CD4-positive, alpha-beta T cell treated with Interleukin-2 at 100 ng/mL for 4 hours (primary cell): ENCODE results near the gene FAHD1.
"Not testable (repeated sequence)": the region's sequence is repeated elsewhere in the genome, so short reads cannot be mapped to it uniquely, and the experiment has no call there.

Experiments used
- DNase-seq: peaks from one replicate; pipeline ENCODE4 v3.0.0-alpha.2; 2020; ENCODE audit warnings: low spot score

The FAHD1 gene

DNA sequence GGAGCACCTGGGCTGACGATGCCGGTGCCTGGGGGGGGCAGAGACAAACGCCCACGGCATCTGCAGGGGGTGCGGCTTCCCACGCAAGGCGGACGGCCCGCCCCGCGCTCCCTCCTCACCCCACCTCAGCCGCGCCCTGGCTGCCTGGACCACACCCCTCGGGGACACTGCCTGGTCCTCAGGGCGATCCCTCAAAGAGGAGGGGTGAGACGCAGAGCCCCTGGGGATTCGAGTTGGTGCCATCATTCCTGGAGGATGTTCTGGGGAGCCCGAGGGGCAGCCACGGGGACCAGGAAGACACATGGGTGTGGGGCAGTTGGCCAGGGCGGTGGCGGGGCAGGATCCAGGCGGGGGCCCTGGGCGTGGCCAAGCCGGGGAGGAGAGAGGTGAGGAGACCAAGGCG lies 37.4 kb upstream of the FAHD1 start:
- no peak for DNase-seq

DNA sequence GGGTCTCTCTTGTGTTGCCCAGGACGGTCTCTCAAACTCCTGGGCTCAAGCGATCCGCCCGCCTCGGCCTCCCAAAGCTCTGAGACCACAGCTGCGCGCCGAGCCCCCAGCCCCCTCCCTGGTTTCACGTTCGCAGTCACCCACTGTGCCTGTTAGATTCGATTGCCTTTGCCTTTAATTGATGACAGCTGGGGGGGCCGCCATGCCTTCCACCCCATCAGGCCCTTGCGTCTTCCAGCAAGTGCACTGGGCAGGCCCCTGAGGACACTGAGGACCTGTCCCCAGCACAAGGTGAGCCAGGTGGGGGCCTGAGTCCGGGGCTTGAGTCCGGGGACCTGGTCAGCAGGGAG lies 36.8 kb upstream of the FAHD1 start:
- no peak for DNase-seq

DNA sequence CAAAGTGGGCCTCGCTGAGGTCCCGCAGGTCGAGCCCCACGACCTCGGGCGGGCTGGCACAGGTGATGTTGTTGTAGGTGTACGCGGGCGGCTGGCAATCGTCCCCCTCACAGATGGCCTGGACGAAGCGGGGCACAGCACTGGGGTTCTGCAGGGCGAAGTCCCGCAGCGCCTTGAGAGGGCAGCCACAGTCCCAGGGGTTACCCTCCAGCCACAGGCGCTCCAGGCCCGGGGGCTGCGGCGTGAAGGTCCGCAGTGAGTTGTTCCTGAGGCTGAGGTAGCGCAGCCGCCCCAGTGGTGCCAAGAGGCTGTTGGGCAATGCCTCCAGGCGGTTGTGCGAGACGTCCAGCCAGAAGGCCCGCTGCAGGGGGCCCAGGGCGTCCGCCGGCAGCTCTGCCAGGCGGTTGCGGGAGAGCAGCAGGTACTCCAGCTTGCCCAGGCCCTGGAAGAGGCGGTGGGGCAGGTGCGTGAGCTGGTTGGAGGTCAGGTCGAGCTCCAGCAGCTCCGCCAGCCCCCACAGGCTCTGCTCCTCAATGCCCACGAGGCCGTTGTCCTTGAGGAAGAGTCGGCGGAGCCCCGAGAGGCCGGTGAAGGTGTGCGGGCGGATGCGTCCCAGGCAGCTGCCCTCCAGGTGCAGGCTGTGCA lies 36.3 kb upstream of the FAHD1 start:
- no peak for DNase-seq

- no peak for DNase-seq
Measured at GRCh38 chr16:1791256-1791942, 35.6 kb upstream of the FAHD1 start.

DNA sequence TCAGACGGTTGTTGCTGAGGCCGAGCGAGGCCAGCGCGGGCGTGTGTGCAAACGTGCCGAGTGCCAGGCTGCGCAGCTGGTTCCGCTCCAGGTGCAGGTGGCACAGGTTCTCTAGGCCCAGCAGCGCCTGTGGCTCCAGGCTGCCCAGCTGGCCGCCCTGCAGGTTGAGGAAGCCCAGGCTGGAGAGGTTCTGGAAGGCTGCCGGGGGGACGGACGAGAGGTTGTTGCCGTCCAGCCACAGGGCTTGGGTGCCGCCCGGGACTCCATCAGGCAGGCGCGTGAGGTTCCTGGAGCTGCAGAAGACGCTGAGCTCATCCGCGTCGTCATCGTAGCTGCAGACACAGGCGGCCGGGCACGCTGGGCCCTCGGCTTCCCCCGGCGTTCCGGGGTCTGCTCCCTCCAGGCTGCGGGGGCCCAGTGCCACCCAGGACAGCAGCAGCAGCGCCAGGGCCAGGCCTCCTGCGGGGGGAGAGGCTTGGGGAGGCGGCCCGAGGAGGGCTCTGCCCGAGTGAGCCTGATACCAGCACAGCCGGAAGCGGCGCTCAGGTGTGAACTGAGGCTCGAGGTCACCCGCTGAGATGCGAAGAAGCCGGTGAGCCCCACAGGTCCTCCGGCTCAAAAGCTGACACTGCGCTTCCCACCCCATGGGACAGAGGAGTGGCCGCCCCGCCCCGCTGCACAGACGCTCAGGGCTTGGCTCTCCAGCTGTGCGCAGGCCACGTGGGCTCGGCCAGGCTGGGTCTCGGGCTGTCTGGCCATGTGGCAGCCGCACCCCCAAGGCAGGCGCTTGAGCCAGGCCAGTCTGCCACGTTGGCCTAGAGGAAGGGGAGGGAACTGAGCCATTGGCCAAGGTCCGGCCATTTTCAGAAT lies 34.8 kb upstream of the FAHD1 start:
- DNase-seq = no peak

- no peak for DNase-seq
Measured at GRCh38 chr16:1792836-1793577, 34.0 kb upstream of the FAHD1 start.

GRCh38 chr16:1793578-1794220 lies 33.3 kb upstream of the FAHD1 start, which contains the start of gene IGFALS:
Gene IGFALS (minus strand): TSS chr16:1793705. CDS start chr16:1793652, 53 bp downstream.
- no peak for DNase-seq

DNA sequence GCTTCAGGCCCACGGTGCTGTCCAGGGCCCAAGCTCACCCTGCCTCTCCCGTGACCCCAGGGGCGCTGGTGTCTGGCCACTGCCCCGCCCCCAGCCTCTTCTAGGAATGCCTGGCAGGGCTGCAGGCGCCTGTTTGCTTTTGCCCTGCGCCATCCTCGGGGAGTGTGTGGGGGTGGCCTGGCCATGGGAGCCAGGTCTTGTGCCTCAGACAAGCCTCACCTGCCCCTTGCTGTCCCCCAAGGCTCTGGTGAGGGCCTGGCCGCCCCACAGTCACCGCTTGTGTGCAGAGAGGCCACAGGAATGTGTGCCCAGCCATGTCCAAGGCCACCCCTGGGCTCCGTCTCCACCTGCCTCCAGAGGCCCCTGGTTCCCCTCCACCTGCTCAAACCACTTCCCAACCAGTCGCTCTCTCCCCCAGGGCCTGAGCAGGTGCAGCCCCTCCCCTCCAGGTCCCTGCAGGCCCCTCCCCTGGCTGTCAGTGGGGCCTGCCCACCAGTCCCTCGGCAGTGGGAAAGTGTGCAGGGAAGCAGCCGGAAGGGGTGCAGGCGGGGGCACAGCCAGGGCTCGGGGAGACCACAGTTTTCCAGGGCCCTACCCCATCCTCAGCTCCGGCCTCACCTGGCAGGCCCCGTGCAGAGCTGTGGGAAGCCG lies 32.7 kb upstream of the FAHD1 start:
- no peak for DNase-seq

DNA sequence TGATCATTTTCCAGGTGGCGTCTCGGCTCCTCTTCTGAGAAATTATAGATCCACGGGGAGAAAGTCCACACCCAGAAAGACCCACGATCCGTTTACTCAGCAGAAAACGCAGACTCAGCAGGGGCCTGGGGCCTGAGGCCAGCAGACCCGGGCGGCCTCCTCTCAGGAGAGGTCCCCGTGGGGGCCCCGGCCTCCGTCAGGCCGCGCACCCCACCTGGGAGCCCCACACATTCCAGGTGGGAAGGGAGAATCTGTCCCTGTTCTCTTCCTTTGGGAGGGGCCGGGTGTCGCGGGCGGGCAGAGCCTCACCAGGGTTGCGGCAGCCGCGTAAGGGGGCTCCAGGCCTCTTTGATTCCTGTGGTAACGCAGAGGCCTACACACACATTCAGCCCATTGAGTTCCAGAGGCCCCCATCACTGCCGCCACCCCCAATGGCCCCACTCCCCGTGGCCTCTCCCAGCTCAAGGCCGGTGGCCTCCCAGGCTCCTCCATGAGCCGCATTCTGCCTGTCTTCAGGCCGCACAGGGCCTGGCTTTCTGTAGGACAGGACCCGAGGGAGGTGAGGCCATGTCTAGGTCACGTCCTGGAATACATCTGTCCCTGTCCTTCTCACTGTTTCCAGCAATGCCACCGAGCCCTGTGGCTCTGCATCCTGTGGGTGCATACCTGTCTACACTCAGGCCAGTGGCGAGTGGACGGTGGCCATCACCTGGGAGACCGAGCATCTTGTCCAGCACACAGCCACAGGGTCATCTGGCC lies 31.9 kb upstream of the FAHD1 start:
- DNase-seq = no peak

- not testable (repeated sequence) for DNase-seq
Measured at GRCh38 chr16:1799263-1799662, 27.7 kb upstream of the FAHD1 start.

DNA sequence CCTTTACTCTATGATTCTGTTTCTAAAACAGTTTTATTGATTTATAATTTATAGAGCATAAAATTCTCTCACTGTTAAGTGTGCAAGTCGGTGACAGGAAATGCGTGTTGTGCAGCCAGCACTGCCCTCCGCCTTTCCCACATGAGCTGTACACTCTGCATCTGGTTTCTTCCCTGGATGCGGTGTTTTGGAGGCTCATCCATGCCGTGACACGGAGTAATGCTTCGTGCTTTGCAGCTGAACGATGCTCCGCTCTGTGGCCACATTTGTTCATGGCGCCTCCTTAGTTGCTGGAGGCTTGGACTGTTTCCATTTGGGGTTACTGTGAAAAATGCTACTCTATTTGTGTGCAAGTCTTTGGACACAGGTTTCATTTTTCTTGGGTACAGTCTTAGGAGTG lies 26.3 kb upstream of the FAHD1 start:
- no peak for DNase-seq

DNA sequence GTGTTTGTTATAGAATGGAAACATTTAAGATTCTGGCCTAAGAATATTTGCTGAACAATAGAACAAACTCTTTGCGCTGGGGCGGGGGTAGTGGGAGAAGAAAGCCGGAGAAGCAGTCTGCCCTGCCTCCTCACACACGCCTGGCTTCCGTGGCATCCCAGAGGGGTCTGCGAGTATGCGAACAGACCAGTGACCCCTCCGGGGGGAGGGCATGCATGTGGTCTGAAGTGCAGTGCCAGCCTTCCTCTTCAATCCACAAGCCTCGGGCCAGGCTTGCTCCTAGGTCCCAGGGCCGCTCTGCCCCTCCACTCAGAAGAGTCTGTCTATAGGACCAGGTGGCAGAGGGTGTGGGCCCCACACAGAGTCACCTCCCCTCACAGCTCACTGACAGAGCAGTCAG lies 19.4 kb upstream of the FAHD1 start:
- DNase-seq = no peak

DNA sequence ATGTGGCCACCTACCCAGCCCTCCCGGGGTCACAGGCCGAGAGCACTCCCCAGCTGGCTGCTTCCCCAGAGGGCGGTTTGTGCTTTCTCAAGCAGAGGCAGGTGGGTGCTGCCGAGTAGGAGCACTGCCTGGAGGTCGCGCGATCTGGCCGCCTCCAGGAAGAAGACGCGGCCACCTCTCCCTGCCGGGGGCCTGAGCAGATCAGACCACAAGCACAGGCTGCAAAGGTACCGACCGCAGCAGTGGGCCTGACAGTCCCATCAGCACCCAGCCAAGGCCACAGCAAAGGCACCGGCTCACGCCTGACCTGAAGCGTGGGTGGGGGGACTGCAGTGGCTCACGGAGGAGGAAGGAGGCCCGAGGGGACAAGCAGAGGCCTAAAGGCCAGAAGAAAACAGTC lies 18.3 kb upstream of the FAHD1 start:
- no peak for DNase-seq

- DNase-seq = no peak
Measured at GRCh38 chr16:1809281-1809801, 17.7 kb upstream of the FAHD1 start.

DNA sequence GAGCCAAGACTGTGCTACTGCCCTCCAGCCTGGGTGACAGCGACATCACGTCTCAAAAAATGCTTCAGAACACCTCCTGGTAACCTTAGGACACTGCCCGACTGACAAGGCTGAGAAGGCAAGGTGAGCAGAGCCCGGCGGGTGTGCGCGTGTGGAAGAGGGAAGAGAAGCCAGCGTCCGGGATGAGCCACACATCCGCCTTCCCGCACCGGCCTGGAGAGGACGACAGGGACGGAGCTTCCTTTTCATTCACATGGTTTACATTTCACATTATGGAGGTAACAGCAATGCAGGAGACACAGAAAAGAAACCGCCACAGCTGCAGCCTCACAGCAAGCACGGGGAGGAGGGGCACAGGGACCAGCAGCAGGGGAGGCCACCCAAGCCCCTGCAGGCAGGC lies 16.9 kb upstream of the FAHD1 start:
- no peak for DNase-seq

DNA sequence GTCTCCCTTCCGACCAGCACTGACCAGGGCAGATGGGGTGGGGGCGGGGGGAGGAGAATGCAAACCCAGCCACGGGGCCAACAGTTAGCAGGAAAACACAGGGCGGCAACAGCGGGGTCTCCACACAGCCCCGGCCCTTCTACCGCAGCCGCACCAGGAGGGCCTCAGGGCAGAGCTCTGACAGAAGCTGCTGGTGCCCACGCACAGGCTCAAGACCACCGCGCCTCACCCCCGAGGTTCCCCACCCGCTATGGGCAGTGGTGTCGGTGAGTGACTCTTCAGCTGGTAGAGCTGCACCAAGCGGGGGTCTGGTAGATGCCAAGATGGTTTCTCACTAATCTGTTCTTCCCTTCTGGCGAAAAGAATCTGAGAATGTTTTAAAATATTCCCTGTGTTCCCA lies 16.5 kb upstream of the FAHD1 start:
- no peak for DNase-seq

DNA sequence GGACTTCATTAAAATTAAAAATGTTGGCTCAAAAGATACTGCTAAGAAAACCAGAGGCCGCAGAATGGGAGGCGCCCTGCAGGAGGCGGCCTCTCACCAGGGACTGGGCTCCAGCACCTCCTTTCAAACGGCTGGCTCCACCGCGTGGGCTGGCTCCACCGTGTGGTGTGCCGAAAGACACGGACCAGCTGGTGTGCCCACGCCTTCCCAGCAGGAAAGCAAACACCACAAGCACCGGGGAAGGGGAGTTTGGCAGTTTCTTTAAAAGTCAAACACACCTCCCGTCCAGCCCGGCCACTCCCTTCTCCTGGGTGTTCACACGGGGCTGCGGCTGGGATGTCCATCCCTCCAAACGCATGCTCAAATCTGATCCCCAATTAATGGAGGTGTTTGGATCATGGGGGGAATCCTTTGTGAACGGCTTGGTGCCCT lies 14.3 kb upstream of the FAHD1 start:
- DNase-seq = peak; percentile 21

GRCh38 chr16:1815461-1815860 lies 11.5 kb upstream of the FAHD1 start:
- DNase-seq = no peak

DNA sequence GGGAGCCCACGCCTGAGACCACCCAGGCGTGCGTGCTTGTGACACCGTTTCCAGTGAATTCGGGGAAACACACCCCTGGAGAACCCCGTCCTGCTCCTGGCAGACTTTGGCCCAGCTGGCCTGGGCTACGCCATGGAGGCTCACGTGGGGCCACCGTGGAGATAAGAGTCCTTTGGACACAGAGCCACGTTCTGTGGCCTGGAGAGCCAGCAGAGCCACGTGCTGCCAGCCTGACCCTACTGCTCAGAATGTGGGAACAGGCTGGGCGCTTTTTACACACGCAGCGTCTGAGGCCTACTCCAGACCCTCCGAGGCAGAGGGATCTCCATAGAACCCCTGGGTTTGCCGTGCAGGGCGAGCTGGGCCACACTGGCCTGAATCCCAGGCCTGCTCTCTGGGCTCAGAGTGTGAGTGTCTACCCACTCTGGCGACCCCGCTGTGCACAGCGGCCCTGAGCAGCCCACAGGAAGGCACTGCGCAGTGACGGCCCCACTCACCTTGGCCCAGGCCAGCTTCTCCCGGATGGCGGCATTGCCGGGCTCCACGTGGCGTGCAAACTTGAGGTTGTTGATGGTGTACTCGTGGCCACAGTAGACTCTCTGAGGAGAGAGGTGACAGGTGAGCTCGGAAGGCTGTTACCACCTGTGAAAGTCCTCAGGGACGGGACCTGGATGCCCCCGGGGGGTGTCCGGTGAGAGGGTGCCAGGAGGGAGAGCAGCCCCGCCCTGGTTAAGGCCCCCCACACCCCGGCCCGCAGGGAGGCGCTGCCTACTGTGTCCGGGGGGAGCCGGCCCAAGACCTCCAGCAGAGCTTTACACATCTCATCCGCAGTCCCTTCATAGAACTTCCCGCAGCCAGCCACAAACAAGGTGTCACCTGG lies 10.4 kb upstream of the FAHD1 start:
- DNase-seq = no peak
